Thymus (tissue), 11 donors: Measurements from ENCODE around the gene CCDC197. TPM values are rescaled to one million over a fixed set of nuclear protein-coding genes. Genes with fewer than 3 reads are reported as not detected.

Source experiments
- DNase-seq, 9 donors: peaks; one replicate each; pipeline ENCODE4 v3.0.0-alpha.2; 2013; ENCODE audit warnings: low spot score in 9 of 9, low read depth in 6 of 9, missing footprints in 1 of 9
- H3K27ac ChIP-seq, 2 donors: one replicate each; pipeline ENCODE4 v1.5.1; 2013; ENCODE audit warnings: control low read depth in 1 of 2, low read depth in 1 of 2, low read length in 1 of 2, mild to moderate bottlenecking in 1 of 2, moderate library complexity in 1 of 2
- H3K27me3 ChIP-seq, 2 donors: one replicate each; pipeline ENCODE4 v1.5.1; 2013; ENCODE audit warnings: low read length in 1 of 2; ENCODE audit not compliant: control insufficient read depth in 2 of 2, insufficient read depth in 1 of 2
- H3K36me3 ChIP-seq, 2 donors: one replicate each; pipeline ENCODE4 v1.5.1; 2013; ENCODE audit warnings: low read length in 1 of 2, mild to moderate bottlenecking in 1 of 2, moderate library complexity in 1 of 2; ENCODE audit not compliant: control insufficient read depth in 2 of 2, insufficient read depth in 2 of 2
- H3K4me1 ChIP-seq, 2 donors: one replicate each; pipeline ENCODE4 v1.5.1; 2013; ENCODE audit warnings: low read length in 2 of 2; ENCODE audit not compliant: control insufficient read depth in 2 of 2, insufficient read depth in 2 of 2
- H3K4me3 ChIP-seq, 2 donors: one replicate each; pipeline ENCODE4 v1.5.1; 2013; ENCODE audit warnings: low read length in 2 of 2, control low read depth in 1 of 2, mild to moderate bottlenecking in 1 of 2
- H3K9me3 ChIP-seq, 2 donors: one replicate each; pipeline ENCODE4 v1.5.1; 2013; ENCODE audit warnings: low read length in 1 of 2, mild to moderate bottlenecking in 1 of 2; ENCODE audit not compliant: control insufficient read depth in 2 of 2, insufficient read depth in 1 of 2
- WGBS: extraction: QIAGEN DNeasy Blood & Tissue Kit; methylation state at CpG from one replicate; pipeline ENCODE4 v1.1.7; 2013; 5-methylcytosine and 5-hydroxymethylcytosine counted together
- polyA plus RNA-seq: library from polyadenylated mRNA; stranded (reverse); fragments of 200-250 nt; gene quantifications from one replicate; pipeline ENCODE4 v1.2.3, GENCODE V29; 2013
- total RNA-seq: library from RNA; stranded (reverse); fragments of 120-200 nt; gene quantifications from one replicate; pipeline ENCODE4 v1.2.4, GENCODE V29; 2013
- donor health status: healthy.

CCDC197 gene
- total and polyA plus RNA-seq, 2 donors: not detected

DNA sequence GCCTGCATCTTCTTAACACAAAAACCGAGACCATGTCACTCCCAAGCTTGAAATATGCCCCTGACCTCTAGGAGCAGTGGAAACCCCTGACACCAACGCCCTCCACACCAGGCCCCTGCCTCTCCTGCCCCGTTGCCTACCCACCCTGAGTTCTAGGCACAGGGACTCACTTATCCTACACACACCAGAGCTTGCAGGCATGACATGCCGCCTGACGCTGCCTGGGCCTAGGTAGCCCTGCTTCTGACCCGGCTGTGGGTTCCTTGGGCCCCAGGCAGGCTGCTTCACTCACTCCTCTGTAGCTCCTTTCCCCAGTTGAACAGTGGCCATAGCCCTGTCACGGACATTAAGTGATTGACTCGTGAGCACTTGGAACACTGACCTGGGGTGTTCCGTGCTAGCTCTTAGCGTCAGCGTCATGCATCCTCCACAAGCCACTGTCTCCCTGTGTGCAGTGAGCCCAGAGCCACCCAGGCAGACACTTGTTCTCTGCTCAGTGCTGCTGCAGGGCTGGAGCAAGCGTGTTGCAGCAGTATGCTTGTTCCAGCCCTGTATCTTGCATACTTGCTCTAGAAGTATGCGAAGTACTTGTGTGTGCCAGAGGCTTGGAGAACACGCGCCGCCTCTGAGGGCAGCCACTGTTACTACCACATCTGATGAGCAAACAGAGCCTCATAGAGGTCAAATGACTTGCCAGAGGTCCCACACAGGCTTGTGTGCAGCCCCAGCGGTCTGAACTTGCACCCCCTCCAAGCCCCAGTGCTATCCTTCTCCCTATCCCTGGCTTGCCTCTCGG, 44.6 kb downstream of the CCDC197 start:
- no peaks in the 10 kb centered on the region for H3K27me3 ChIP-seq
- no peaks in the 10 kb centered on the region for H3K9me3 ChIP-seq
- peaks cover 6 to 27% of the 10 kb centered on the region in 2 donors for H3K36me3 ChIP-seq
- no peaks in the 10 kb centered on the region for H3K4me1 ChIP-seq
- H3K4me3 ChIP-seq: no peak overlapping the region
- 93% methylated on average over 18 of the region's 18 CpGs for WGBS
- no peak for DNase-seq
- H3K27ac ChIP-seq: no peak overlapping the region

DNA sequence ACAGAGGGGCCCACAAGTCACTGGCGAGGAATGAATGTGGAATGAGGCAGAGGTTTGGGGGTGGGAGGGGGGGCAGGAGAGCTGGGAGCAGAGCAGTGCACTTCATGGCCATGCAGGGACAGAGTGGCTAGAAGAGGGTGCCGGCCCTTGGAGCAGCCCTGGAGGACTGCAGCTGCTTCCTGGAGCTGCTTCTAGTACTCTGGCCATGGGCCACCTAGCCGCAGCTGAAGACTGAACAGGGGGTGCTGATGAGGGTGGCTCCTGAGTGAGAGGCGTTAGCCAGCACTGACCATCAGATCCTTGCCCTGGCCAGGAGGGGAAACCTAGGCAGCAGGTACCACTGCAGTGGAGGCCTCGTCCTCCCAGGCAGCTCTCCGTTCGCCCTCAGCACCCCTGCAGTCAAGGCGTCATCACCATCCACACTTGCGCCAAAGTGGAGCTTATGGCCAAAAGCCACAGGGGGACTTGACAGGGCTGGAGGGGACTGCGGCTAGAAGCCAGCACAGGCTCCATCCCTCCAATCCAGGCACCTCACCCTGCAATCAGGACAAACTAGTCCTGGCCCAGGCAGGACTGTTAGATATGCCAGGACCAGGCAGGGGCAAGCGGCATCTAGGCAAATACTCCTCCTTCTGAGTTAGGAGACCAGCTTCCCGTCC, 45.5 kb downstream of the CCDC197 start:
- H3K4me3 ChIP-seq: no peak overlapping the region
- 84% methylated on average over 12 of the region's 12 CpGs for WGBS
- DNase-seq: no peak
- no peaks in the 10 kb centered on the region for H3K27me3 ChIP-seq
- H3K9me3 ChIP-seq: no peaks in the 10 kb centered on the region
- H3K27ac ChIP-seq: no peak overlapping the region
- no peaks in the 10 kb centered on the region for H3K4me1 ChIP-seq
- peaks cover 11 to 35% of the 10 kb centered on the region in 2 donors for H3K36me3 ChIP-seq

- H3K27ac ChIP-seq: no peak overlapping the region
- peaks cover 18 to 42% of the 10 kb centered on the region in 2 donors for H3K36me3 ChIP-seq
- H3K4me1 ChIP-seq: no peaks in the 10 kb centered on the region
- no peak for DNase-seq
- no peak overlapping the region for H3K4me3 ChIP-seq
- no peaks in the 10 kb centered on the region for H3K9me3 ChIP-seq
- no peaks in the 10 kb centered on the region for H3K27me3 ChIP-seq
- 94% methylated on average over 13 of the region's 13 CpGs for WGBS
Measured at GRCh38 chr14:94043111-94043755, 46.1 kb downstream of the CCDC197 start.

GRCh38 chr14:94043756-94044475, 46.8 kb downstream of the CCDC197 start:
- WGBS: 98% methylated on average over 14 of the region's 14 CpGs
- no peak overlapping the region for H3K4me3 ChIP-seq
- H3K27me3 ChIP-seq: no peaks in the 10 kb centered on the region
- no peak for DNase-seq
- no peaks in the 10 kb centered on the region for H3K9me3 ChIP-seq
- no peak overlapping the region for H3K27ac ChIP-seq
- peaks cover 25 to 49% of the 10 kb centered on the region in 2 donors for H3K36me3 ChIP-seq
- H3K4me1 ChIP-seq: no peaks in the 10 kb centered on the region

DNA sequence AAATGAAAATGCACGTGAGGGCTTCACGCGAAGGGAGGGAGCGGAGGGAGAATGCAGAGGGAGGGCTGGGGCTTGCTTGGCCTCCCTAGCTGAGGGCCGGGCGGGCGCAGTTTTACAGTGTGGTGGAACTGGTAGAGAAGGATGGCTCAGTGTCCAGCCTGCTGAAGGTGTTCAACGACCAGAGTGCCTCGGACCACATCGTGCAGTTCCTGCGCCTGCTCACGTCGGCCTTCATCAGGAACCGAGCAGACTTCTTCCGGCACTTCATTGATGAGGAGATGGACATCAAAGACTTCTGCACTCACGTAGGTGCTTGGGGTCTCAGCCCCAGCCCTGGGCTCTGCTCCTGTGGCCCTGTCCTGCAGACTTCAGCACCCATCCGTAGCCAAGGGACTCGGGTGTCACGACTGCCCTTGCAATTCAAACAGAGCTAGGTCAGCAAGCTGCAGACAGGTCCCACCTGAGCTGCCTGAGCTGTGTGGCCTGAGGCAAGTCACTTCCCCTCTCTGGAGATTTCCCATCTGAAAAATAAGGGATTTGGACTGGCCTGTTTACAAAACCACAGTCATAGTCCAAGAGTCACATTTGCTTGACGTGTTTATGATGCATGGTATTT, 47.5 kb downstream of the CCDC197 start:
- Histone ChIP-seq H3K36me3 (peaks cover 31 to 55% of the 10 kb centered on the region in 2 donors), H3K27me3 (no peaks in the 10 kb centered on the region), H3K4me3 (no peak overlapping the region), H3K4me1 (no peaks in the 10 kb centered on the region), H3K9me3 (no peaks in the 10 kb centered on the region), H3K27ac (no peak overlapping the region)
- WGBS: 97% methylated on average over 20 of the region's 20 CpGs
- no peak for DNase-seq

DNA sequence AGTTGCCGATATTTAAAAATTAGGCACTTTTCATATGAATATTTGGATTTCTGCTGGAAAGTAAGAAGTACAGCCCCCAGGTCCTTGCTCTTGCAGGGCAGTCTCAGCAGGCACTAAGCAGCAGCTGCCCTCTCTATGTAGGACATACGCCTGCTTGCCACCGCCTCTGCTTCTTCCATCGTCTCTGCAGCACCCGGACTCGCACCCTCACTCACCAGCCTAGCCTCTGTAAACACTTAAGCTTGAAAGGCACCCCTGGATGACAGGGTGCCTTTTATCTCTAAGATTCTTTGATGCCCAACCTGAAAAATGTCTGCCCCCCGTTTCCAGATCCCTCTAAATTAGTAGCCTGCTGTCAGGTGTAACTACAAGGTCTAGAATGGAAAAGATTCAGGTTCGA, 48.0 kb downstream of the CCDC197 start:
- H3K27ac ChIP-seq: no peak overlapping the region
- H3K4me3 ChIP-seq: no peak overlapping the region
- no peak for DNase-seq
- no peaks in the 10 kb centered on the region for H3K4me1 ChIP-seq
- no peaks in the 10 kb centered on the region for H3K9me3 ChIP-seq
- peaks cover 36 to 58% of the 10 kb centered on the region in 2 donors for H3K36me3 ChIP-seq
- H3K27me3 ChIP-seq: no peaks in the 10 kb centered on the region
- 97% methylated on average over 8 of the region's 8 CpGs for WGBS

DNA sequence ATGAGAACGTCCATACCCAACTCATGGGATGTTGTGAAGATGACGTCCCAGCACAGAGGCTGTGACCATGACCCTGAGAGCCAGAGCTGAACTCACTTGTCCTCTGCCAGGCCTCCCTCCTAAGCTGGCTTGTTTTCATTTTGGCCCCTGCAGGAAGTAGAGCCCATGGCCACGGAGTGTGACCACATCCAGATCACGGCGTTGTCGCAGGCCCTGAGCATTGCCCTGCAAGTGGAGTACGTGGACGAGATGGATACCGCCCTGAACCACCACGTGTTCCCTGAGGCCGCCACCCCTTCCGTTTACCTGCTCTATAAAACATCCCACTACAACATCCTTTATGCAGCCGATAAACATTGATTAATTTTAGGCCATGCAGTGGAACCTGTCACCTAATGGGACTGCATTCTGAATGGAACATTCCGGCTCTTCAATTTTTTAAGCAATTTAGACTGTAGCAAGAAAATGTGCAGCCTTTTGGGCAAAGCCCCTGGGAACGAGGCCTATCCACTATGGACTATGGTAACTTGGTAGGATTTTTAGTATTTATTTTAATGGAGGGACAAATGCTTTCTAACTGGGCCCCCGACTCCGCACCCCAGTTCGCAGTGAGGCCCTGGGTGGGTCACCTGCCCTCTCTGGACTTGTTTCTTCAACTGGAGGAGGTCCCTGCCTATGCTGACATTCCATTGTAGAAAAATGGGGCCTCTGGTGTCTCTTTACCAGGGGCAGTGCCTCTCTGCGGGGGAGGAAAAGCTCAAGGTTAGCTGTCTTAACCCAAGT, 48.7 kb downstream of the CCDC197 start:
- Histone ChIP-seq H3K9me3 (no peaks in the 10 kb centered on the region), H3K27me3 (no peaks in the 10 kb centered on the region), H3K4me3 (no peak overlapping the region), H3K36me3 (peaks cover 42 to 65% of the 10 kb centered on the region in 2 donors), H3K27ac (no peak overlapping the region), H3K4me1 (no peaks in the 10 kb centered on the region)
- 97% methylated on average over 19 of the region's 19 CpGs for WGBS
- no peak for DNase-seq

GRCh38 chr14:94046696-94047250, 49.7 kb downstream of the CCDC197 start:
- peaks cover 52 to 75% of the 10 kb centered on the region in 2 donors for H3K36me3 ChIP-seq
- no peaks in the 10 kb centered on the region for H3K4me1 ChIP-seq
- H3K9me3 ChIP-seq: no peaks in the 10 kb centered on the region
- WGBS: 83% methylated on average over 7 of the region's 7 CpGs
- H3K27me3 ChIP-seq: no peaks in the 10 kb centered on the region
- no peak overlapping the region for H3K4me3 ChIP-seq
- H3K27ac ChIP-seq: no peak overlapping the region
- DNase-seq: no peak
